Stimulated activated CD8-positive, alpha-beta memory T cell treated with anti-CD3 and anti-CD28 coated beads, Interleukin-12 subunit alpha, Interleukin-12 subunit beta, amount 100 ng/mL, for 24 hours (primary cell): ENCODE data around the gene SPCS2.
A peak's percentile ranks its signal among the peaks of the same experiment; 100 is the strongest.
"Not testable (repeated sequence)": the region's sequence is repeated elsewhere in the genome, so short reads cannot be mapped to it uniquely, and the experiment has no call there.

Experiments
- DNase-seq: peaks from one replicate; pipeline ENCODE4 v3.0.0-alpha.2; 2020; ENCODE audit errors: extremely low read depth

Gene SPCS2

DNA sequence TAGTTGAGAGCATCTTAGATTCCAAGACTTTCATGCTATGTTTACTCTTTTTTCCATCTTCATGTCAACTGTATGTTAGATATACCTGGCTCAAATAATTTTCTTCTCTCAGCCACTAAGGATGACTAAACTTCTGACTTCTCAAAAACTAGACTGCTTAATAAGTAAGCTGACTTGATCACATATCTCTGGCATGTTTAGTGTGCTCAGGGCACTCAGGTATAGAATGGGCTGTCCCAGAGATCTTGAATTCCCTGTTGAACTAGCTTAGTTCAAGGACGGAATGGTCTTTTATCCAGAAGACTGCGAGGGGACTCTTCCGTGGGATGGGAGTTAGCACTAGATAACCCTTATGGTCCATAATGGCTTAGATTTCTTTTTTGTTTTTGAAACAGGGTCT, 52.6 kb downstream of the SPCS2 start:
- no peak for DNase-seq

- no peak for DNase-seq
These were observed 53.5 kb downstream of the SPCS2 start for GRCh38 chr11:75002516-75002915.

DNA sequence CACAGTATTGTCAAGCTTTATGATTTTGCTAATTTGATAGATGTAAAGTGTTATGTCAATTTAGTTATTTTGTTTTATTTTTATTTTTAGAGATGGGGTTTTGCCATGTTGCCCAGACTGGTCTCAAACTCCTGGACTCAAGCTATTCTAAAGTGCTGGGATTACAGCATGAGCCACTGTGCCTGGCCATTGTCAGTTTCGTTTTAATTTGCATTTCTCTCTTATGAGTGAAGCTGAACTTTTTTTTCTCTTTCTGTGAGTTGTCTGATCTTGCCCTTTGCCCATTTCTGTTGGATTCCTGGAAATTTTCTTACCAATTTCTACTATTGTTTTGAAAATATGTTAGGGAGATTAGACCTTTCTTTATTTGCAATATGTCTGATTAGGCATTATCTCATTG, 55.1 kb downstream of the SPCS2 start:
- DNase-seq, result no peak

DNA sequence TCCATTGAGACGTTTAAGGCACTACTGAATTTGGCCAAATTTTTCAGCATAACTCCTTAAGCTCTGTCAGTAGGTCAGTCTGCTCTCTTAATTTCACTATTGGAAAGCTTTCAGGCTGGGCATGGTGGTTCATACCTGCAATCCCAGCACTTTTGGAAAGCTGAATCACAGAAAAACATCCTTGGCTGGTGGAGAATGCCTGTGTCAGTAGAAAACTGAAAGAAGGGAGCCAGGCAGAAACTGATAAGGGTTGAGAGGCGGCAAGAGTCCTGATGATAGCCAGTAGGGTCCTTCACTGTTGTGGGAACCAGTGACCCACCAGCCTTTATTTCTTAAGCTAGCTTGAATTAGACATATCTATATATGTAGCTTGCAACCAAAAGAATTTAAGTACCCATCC, 62.3 kb downstream of the SPCS2 start:
- DNase-seq, result no peak

DNA sequence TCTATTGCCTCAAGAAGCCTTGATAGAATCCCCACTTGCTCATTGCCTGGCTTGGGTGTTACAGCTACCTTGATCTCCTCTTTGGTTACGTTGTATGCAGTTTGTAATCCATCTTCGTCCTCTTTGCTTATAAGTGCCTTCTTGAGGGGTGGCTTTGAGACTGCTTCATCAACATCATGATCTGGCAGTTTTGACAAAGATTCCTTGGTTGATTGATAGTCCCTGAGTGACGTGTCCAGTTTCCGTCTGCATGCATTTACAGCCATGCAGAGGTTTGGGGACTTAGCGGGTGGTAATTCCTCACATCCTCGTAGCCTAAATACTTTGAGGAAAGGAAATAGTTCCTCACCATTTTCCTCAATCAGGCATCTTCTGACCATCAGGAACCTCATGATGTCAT, 62.8 kb downstream of the SPCS2 start:
- no peak for DNase-seq

GRCh38 chr11:75013051-75013450, 64.0 kb downstream of the SPCS2 start:
- no peak for DNase-seq

- DNase-seq, result no peak
These were observed 65.1 kb downstream of the SPCS2 start for GRCh38 chr11:75014129-75014528.

DNA sequence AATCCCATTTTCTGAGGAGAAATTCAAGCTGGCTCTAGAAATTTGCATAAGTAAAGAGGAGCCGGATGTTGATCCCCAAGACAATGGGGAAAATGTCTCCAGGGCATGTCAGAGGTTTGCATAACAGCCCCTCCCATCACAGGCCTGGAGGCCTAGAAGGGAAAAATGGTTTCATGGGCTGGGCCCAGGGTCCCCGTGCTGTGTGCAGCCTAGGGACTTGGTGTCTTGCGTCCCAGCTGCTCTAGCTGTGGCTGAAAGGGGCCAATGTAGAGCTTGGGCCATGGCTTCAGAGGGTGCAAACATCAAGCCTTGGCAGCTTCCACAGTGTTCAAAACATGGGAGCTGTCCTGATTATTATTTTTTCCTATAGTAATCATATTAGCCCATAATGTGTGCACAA, 70.1 kb downstream of the SPCS2 start:
- DNase-seq, result not testable (repeated sequence)

DNA sequence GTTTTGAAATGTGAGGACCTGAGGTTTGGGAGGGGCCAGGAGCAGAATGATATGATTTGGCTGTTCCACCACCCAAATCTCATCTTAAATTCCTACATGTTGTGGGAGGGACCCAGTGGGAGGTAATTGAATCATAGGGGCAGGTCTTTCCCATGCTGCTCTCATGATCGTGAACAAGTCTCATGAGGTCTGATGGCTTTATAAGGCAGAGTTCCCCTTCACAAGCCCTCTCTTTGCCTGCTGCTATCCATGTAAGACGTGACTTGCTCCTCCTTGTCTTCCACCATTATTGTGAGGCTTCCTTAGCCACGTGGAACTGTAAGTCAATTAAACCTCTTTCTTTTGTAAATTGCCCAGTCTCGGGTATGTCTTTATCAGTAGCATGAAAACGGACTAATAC, 71.3 kb downstream of the SPCS2 start:
- not testable (repeated sequence) for DNase-seq

DNA sequence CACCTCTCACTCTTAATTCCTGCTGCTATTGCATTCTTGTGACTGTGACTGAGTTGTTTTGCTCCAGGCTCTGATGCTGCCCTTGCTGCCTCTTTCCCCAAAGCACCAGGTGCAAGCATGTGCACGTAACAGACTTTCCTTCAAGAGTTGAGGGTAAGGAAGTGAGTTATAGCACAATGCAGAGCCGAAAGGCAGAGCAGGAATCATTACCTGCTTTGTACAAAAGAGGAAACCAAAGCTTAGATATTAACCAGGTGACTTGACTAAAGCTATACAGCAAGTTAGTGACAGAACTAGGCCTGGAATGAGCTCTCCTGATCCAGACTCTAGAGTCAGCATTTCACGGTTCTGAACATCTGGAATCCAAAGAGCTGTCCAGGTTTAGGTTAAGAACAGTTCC, 73.2 kb downstream of the SPCS2 start:
- no peak for DNase-seq

DNA sequence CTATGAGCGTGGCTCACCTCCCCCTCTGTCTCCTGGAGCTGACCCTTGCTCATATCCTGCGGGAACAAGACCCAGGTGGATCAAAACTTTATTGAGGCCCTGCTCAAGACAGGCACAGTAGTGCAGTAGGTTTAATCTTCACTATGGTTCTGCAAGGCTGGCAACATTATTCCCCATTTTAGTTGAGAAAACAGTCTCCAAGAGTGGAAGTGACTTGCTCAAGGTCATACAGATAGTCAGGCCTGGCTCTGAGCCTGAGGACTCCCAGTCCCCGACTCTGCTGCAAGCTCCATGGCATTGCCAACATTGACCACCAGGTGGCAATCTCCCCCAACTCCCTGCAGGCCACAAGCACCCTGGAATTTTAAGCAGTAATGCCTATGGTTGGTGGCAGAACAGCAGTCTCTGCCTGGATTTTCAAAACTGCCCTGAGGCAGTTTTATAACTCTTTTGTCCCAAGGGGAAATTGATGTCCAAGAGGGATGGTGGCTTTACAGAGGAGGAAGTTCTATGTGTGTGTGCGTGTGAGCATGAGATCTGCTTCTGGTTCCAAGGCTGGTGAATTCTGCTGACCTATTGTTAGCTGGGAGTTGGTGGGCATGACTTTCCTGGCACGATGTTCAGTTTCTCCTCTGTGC, 73.8 kb downstream of the SPCS2 start:
- peak; percentile 16 for DNase-seq

DNA sequence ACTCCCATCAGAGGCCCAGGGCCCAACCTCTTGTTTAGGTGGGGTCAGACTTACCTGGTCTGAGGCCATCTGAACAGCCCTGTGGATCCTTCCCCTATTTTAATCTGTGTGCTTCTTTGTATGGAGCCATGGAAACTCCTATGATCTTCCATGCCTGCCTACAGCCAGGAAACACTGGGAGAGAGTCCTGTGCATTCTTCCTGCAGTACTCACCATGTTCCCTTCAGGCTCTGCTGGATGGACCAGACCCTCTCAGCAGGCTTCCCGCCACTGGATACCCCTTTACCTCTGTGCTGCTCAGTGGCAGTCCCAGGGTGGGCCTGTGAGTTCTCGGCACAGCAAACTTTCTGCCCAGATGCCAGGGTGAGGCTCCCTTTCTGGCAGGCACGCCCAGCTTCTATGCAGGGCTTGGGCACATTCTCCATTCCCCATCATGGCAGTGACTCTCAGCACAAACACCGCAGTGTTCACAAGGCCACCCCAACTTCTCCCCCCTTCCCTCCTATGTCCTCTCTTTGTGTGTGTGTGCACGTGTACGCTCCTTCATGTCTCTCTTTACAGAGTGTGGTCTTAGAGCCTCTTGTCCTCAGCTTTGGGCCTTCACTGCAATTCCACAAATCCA, 74.5 kb downstream of the SPCS2 start:
- no peak for DNase-seq

DNA sequence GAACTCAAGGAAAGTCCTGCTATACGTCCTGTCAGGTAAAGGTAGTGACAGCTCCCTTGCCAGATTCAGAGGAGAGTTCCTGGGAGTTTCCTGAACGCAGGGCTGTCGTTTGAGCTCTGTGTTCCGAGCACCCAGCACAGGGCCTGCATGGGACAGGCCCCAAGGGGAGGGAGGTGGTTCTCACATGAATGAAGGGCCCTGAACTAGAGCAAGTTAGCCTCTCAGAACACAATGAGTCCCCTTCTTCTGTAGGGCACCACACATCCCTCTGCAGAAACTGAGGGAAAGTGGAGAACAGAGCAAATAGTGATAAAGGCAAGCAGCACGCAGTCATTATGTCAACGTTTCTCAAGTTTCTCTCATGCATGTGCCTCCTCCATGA, 75.0 kb downstream of the SPCS2 start:
- DNase-seq, result no peak

GRCh38 chr11:75024764-75025211, 75.7 kb downstream of the SPCS2 start:
- DNase-seq, result no peak

DNA sequence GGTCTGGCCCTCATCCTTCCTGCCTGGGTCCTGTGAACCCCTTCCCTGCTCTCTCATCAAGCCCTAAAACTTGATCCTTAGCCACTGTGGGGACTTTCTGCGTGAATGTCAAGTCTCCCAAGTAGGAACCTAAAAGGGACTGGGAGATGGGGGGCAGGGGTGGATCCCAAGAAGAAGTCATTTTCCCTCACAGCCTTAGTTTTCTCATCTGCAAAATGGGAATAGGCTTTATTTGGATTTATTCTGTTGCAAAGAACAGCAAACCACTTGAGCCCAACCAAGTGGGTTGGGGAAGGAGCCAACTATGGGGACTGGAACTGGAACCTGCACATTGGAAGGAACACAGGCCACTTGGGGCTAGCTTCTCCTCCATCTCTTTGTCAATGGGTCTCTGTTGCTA, 76.5 kb downstream of the SPCS2 start:
- DNase-seq, result no peak

- DNase-seq, result no peak
These were observed 79.3 kb downstream of the SPCS2 start for GRCh38 chr11:75028321-75028720.
